ENCODE measurements around the gene CD37. TPM values are rescaled to one million over a fixed set of nuclear protein-coding genes. Genes with fewer than 3 reads are reported as not detected.
"Not testable (repeated sequence)": the region's sequence is repeated elsewhere in the genome, so short reads cannot be mapped to it uniquely, and the experiment has no call there.

CD37 gene
- total and polyA plus RNA-seq, 7 experiments from 2014 or later: 192 to 416 (median 330) TPM

DNA sequence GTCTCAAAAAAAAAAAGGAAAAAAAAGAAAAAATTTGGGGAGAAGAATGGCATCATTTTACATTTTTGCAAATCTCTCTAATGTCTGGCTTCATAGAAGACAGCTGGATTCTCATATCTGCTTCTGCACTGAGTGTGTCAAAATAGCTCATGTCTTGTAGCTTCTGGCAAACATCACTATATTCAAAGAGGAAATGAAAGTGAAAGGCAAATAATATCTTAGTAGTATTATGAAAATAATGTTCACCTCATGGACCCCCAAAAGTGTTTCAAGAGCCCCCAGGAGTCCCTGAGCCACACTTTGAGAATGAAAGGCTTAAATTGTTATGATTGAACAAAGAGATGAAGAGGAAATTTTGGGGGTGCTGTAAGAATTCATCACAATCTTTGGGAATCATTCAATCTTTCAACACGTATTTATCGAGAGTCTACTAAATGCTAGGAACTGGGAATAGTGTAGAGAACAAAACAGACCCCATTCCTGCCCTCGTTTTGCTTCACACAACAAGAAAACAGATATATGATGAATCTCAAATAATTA lies 9.0 kb upstream of the CD37 start:
- H3K27me3 ChIP-seq (ENCODE audit: control insufficient read depth in 2 of 2, insufficient read depth in 2 of 2, low read length in 2 of 2): no peaks in the 10 kb centered on the region
- Mint-ChIP-seq H3K27ac (no peak overlapping the region), H3K27me3 (no peaks in the 10 kb centered on the region), H3K36me3 (peaks cover 10 to 33% (median 27%) of the 10 kb centered on the region in 5 donors), H3K4me1 (peaks cover 20 to 32% (median 28%) of the 10 kb centered on the region in 7 donors), H3K9me3 (peaks cover 0 to 2% (median 0%) of the 10 kb centered on the region in 11 donors), H3K4me3 (no peak overlapping the region)
- no peak overlapping the region for H3K4me3 ChIP-seq (ENCODE audit: low read length)
- DNase-seq (no peak), ATAC-seq (no peak)
- POLR2A ChIA-PET: interaction anchor here (1.5 kb wide), 1 partner anchor 7 kb away, joined by 3 read pairs; no protein-coding TSS in a partner anchor
- H3K36me3 ChIP-seq (ENCODE audit: control insufficient read depth in 2 of 3, insufficient read depth in 3 of 3, low read length in 3 of 3): peaks cover 0 to 14% (median 0%) of the 10 kb centered on the region in 3 experiments
- intact Hi-C loops (cut with micrococcal nuclease): loop anchor here in 1 of 2 donors (10.0 kb wide), 1 partner anchor 61 kb away; no protein-coding TSS in a partner anchor
- H3K27ac ChIP-seq (ENCODE audit: low read depth, low read length): no peak overlapping the region
- H3K4me1 ChIP-seq (ENCODE audit: control insufficient read depth in 2 of 2, insufficient read depth in 2 of 2, low read length in 2 of 2): peaks cover 2 to 4% of the 10 kb centered on the region in 2 donors
- no peaks in the 10 kb centered on the region for H3K9me3 ChIP-seq (ENCODE audit: control insufficient read depth in 2 of 3, low read length in 3 of 3)
- CTCF ChIA-PET: interaction anchor here (0.6 to 1.5 kb wide), 3 partner anchors 23 to 564 kb away, joined by 3 to 5 read pairs (median 3); no protein-coding TSS in a partner anchor

- Histone ChIP-seq H3K27me3 (ENCODE audit: control insufficient read depth in 2 of 2, insufficient read depth in 2 of 2, low read length in 2 of 2) (no peaks in the 10 kb centered on the region), H3K27ac (ENCODE audit: low read depth, low read length) (no peak overlapping the region), H3K4me3 (ENCODE audit: low read length) (no peak overlapping the region), H3K36me3 (ENCODE audit: control insufficient read depth in 2 of 3, insufficient read depth in 3 of 3, low read length in 3 of 3) (peaks cover 0 to 14% (median 0%) of the 10 kb centered on the region in 3 experiments), H3K4me1 (ENCODE audit: control insufficient read depth in 2 of 2, insufficient read depth in 2 of 2, low read length in 2 of 2) (peaks cover 11 to 17% of the 10 kb centered on the region in 2 donors), H3K9me3 (ENCODE audit: control insufficient read depth in 2 of 3, low read length in 3 of 3) (no peaks in the 10 kb centered on the region)
- H3K27me3 Mint-ChIP-seq: no peaks in the 10 kb centered on the region
- POLR2A ChIA-PET: interaction anchor here (0.6 to 1.5 kb wide), 4 partner anchors 10 to 161 kb away, joined by 3 read pairs; no protein-coding TSS in a partner anchor
- H3K4me3 Mint-ChIP-seq: peak overlapping the region in 1 of 10 donors; percentile 51
- peak overlapping the region in 8 of 9 donors; percentile 26 to 65 (median 53) for H3K27ac Mint-ChIP-seq
- peak in 6 of 9 donors; percentile 30 to 52 (median 42) for DNase-seq
- ATAC-seq: peak; percentile 70
- peaks cover 10 to 28% (median 25%) of the 10 kb centered on the region in 5 donors for H3K36me3 Mint-ChIP-seq
- CTCF ChIA-PET: interaction anchor here (0.5 to 1.4 kb wide), 6 partner anchors 10 to 284 kb away, joined by 3 to 5 read pairs (median 4); no protein-coding TSS in a partner anchor
- intact Hi-C loops (cut with micrococcal nuclease): loop anchor here (1.0 to 10.0 kb wide), 5 partner anchors 22 to 102 kb away; no protein-coding TSS in a partner anchor
- peaks cover 30 to 48% (median 44%) of the 10 kb centered on the region in 7 donors for H3K4me1 Mint-ChIP-seq
- H3K9me3 Mint-ChIP-seq: no peaks in the 10 kb centered on the region
Observed at GRCh38 chr19:49327878-49328544, 7.2 kb upstream of the CD37 start.

DNA sequence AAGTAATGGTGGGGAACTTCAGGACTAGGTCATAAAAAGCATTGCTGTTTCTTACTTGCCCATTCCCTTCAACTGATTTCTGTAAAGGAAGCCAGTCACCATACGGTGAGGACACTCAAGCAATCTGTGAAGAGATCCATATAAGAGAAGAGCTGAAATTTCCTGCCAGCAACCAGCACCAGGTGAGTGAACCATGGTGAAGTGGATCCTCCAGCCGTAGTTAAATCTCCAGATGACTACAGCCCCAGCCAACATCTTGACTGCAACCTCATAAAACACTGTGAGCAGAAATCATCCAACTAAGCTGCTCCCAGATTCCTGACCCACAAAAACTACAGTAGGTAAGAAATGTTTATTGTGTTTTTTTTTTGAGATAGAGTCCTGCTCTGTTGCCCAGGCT lies 6.5 kb upstream of the CD37 start:
- Histone ChIP-seq H3K27ac (ENCODE audit: low read depth, low read length) (no peak overlapping the region), H3K36me3 (ENCODE audit: control insufficient read depth in 2 of 3, insufficient read depth in 3 of 3, low read length in 3 of 3) (peaks cover 0 to 14% (median 0%) of the 10 kb centered on the region in 3 experiments), H3K27me3 (ENCODE audit: control insufficient read depth in 2 of 2, insufficient read depth in 2 of 2, low read length in 2 of 2) (no peaks in the 10 kb centered on the region), H3K4me3 (ENCODE audit: low read length) (no peak overlapping the region), H3K4me1 (ENCODE audit: control insufficient read depth in 2 of 2, insufficient read depth in 2 of 2, low read length in 2 of 2) (peaks cover 19 to 24% of the 10 kb centered on the region in 2 donors), H3K9me3 (ENCODE audit: control insufficient read depth in 2 of 3, low read length in 3 of 3) (no peaks in the 10 kb centered on the region)
- ChIA-PET POLR2A (interaction anchor here (1.5 kb wide), 1 partner anchor 160 kb away, joined by 3 read pairs; no protein-coding TSS in a partner anchor), CTCF (interaction anchor here (0.8 to 1.4 kb wide), 2 partner anchors 10 to 103 kb away, joined by 4 to 5 read pairs; no protein-coding TSS in a partner anchor)
- H3K9me3 Mint-ChIP-seq: no peaks in the 10 kb centered on the region
- H3K27me3 Mint-ChIP-seq: no peaks in the 10 kb centered on the region
- ATAC-seq: no peak
- DNase-seq: no peak
- intact Hi-C loops (cut with micrococcal nuclease): loop anchor here (1.0 to 10.0 kb wide), 5 partner anchors 22 to 102 kb away; no protein-coding TSS in a partner anchor
- H3K4me1 Mint-ChIP-seq: peaks cover 37 to 52% (median 49%) of the 10 kb centered on the region in 7 donors
- H3K36me3 Mint-ChIP-seq: peaks cover 10 to 24% (median 20%) of the 10 kb centered on the region in 5 donors
- no peak overlapping the region for H3K4me3 Mint-ChIP-seq
- peak overlapping the region in 2 of 9 donors; percentile 17 to 65 for H3K27ac Mint-ChIP-seq

DNA sequence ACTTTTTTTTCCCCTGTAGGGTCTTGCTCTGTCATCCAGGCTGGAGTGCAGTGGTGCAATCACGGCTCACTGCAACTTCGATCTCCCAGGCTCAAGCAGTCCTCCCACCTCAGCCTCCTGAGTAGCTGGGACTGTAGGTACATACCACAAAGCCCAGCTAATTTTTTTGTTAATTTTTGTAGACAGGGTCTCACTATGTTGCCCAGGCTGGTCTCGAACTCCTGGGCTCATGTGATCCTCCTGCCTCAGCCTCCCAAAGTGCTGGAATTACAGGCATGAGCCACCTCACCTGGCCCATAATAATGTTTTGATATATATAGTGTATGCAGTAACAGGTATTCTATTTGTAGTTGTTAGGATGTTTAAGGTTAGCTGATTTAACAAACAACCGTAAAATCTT lies 4.0 kb upstream of the CD37 start:
- peak overlapping the region in 8 of 10 donors; percentile 14 to 99 (median 44) for H3K4me3 Mint-ChIP-seq
- H3K27ac ChIP-seq (ENCODE audit: low read depth, low read length); DNase-seq; H3K9me3 Mint-ChIP-seq; H3K4me3 ChIP-seq (ENCODE audit: low read length); H3K27me3 ChIP-seq (ENCODE audit: control insufficient read depth in 2 of 2, insufficient read depth in 2 of 2, low read length in 2 of 2); H3K27me3 Mint-ChIP-seq; H3K9me3 ChIP-seq (ENCODE audit: control insufficient read depth in 2 of 3, low read length in 3 of 3); ATAC-seq: not testable (repeated sequence)
- peak overlapping the region; percentile 54 to 99 (median 87) for H3K27ac Mint-ChIP-seq
- POLR2A ChIA-PET: interaction anchor here (0.7 to 1.1 kb wide), 2 partner anchors 23 to 310 kb away, joined by 3 read pairs; no protein-coding TSS in a partner anchor
- H3K36me3 Mint-ChIP-seq: peaks cover 10 to 26% (median 18%) of the 10 kb centered on the region in 5 donors
- H3K4me1 Mint-ChIP-seq: peaks cover 50 to 75% (median 66%) of the 10 kb centered on the region in 7 donors
- H3K4me1 ChIP-seq (ENCODE audit: control insufficient read depth in 2 of 2, insufficient read depth in 2 of 2, low read length in 2 of 2): peaks cover 33 to 39% of the 10 kb centered on the region in 2 donors
- CTCF ChIA-PET: interaction anchor here (0.6 to 1.0 kb wide), 2 partner anchors 17 to 105 kb away, joined by 3 read pairs; no protein-coding TSS in a partner anchor
- H3K36me3 ChIP-seq (ENCODE audit: control insufficient read depth in 2 of 3, insufficient read depth in 3 of 3, low read length in 3 of 3): peaks cover 0 to 14% (median 0%) of the 10 kb centered on the region in 3 experiments
- intact Hi-C loops (cut with micrococcal nuclease): loop anchor here in 1 of 2 donors (1.0 to 10.0 kb wide), 3 partner anchors 32 to 534 kb away; partner anchors contain the start of genes DKKL1, GYS1, PNKP and RUVBL2

DNA sequence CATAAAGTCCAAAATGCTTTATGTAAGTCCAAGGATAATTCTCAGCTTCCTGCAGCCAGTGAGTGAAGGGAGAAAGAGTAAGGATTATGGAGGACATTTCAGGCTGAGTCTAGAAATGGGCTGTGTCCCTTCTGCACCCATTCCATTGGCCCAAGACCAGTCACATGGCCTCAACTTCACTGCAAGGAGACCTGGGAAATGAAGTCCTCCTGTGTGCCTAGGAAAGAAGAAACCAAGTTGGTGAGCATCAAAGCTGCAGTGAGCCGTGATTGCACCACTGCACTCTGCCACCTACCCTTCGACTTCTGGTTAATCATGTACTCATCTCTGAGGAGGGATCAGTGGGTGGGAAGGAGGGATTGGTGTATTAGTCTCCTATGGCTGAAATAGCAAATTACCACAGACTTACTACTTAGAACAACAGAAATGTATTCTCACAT lies 3.6 kb upstream of the CD37 start:
- CTCF ChIA-PET: interaction anchor here (0.6 kb wide), 1 partner anchor 16 kb away, joined by 3 read pairs; no protein-coding TSS in a partner anchor
- Histone ChIP-seq H3K4me3 (ENCODE audit: low read length) (no peak overlapping the region), H3K36me3 (ENCODE audit: control insufficient read depth in 2 of 3, insufficient read depth in 3 of 3, low read length in 3 of 3) (peaks cover 0 to 15% (median 0%) of the 10 kb centered on the region in 3 experiments), H3K4me1 (ENCODE audit: control insufficient read depth in 2 of 2, insufficient read depth in 2 of 2, low read length in 2 of 2) (peaks cover 37 to 44% of the 10 kb centered on the region in 2 donors), H3K27me3 (ENCODE audit: control insufficient read depth in 2 of 2, insufficient read depth in 2 of 2, low read length in 2 of 2) (no peaks in the 10 kb centered on the region), H3K27ac (ENCODE audit: low read depth, low read length) (peak overlapping the region; percentile 4), H3K9me3 (ENCODE audit: control insufficient read depth in 2 of 3, low read length in 3 of 3) (no peaks in the 10 kb centered on the region)
- no peaks in the 10 kb centered on the region for H3K9me3 Mint-ChIP-seq
- peaks cover 10 to 27% (median 21%) of the 10 kb centered on the region in 5 donors for H3K36me3 Mint-ChIP-seq
- peak overlapping the region; percentile 54 to 99 (median 87) for H3K27ac Mint-ChIP-seq
- H3K4me1 Mint-ChIP-seq: peaks cover 54 to 80% (median 70%) of the 10 kb centered on the region in 7 donors
- intact Hi-C loops (cut with micrococcal nuclease): loop anchor here in 1 of 2 donors (1.0 to 10.0 kb wide), 3 partner anchors 32 to 533 kb away; partner anchors contain the start of genes DKKL1, GYS1, PNKP and RUVBL2
- ATAC-seq (peak; percentile 83), DNase-seq (peak in 8 of 9 donors; percentile 48 to 76 (median 65))
- POLR2A ChIA-PET: interaction anchor here (0.6 to 1.1 kb wide), 3 partner anchors 23 to 309 kb away, joined by 3 read pairs; no protein-coding TSS in a partner anchor
- H3K4me3 Mint-ChIP-seq: peak overlapping the region in 9 of 10 donors; percentile 14 to 99 (median 49)
- H3K27me3 Mint-ChIP-seq: no peaks in the 10 kb centered on the region
